Brain microvascular endothelial cell (primary cell): ENCODE data around the gene SYT6.
"Not testable (repeated sequence)": the region's sequence is repeated elsewhere in the genome, so short reads cannot be mapped to it uniquely, and the experiment has no call there.

ENCODE experiments used
- DNase-seq: peaks from one replicate; pipeline ENCODE4 v3.0.0-alpha.2; 2020
- H3K27ac ChIP-seq: fragments of 250-450 bp; sonication (Bioruptor Pico); 2 replicates; pipeline ENCODE4 v1.5.1; 2020; ENCODE audit warnings: mild to moderate bottlenecking, moderate library complexity
- H3K27me3 ChIP-seq: fragments of 250-450 bp; sonication (Bioruptor Pico); replicated peaks from 2 replicates; pipeline ENCODE4 v1.5.1; 2020; ENCODE audit warnings: mild to moderate bottlenecking
- H3K36me3 ChIP-seq: fragments of 250-450 bp; sonication (Bioruptor Pico); replicated peaks from 2 replicates; pipeline ENCODE4 v1.5.1; 2020; ENCODE audit warnings: mild to moderate bottlenecking
- H3K4me3 ChIP-seq: 2 replicates; pipeline ENCODE4 v1.5.1; 2011; ENCODE audit warnings: low read depth, mild to moderate bottlenecking, control low read depth, low read length, moderate library complexity
- in situ Hi-C: cut with HindIII; loops from 2 replicates; pipeline ENCODE4 v1.10.0; 2017; ENCODE audit warnings: low sequenced_read_pairs, low pct_ligation_motif_present
- TF ChIP-seq, protein P1 (sequence below): IDR thresholded peaks from 2 replicates; pipeline ENCODE4 v1.5.1; 2011; ENCODE audit warnings: low read depth, mild to moderate bottlenecking, moderate library complexity, low read length, control low read depth, inconsistent platforms; ENCODE audit errors: missing control alignments

Gene SYT6

DNA sequence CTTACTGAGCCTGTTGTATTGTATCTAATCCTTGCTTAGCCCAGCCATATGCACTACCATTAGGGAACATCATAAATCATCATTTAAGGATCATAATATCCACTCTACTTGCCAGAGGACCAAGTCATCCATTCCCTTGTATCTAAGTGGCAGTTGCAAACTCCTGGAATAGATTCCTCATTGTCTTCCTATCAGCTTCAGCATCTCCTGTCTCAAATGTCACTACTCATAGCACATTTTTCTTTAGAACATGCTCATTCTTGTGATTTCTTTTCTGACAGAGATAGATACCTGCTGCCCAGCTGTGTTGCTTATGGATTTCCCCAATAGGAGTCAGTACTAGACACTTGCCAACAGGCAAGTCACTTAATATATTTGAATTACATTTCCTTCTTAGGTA is 90.1 kb downstream of the SYT6 start:
- Histone ChIP-seq H3K27me3 (peaks cover 2% of the 10 kb centered on the region), H3K4me3 (no peak overlapping the region), H3K36me3 (no peaks in the 10 kb centered on the region), H3K27ac (no peak overlapping the region)
- DNase-seq = no peak
- in situ Hi-C loops = no loop called here
- TF ChIP-seq, protein P1, sequence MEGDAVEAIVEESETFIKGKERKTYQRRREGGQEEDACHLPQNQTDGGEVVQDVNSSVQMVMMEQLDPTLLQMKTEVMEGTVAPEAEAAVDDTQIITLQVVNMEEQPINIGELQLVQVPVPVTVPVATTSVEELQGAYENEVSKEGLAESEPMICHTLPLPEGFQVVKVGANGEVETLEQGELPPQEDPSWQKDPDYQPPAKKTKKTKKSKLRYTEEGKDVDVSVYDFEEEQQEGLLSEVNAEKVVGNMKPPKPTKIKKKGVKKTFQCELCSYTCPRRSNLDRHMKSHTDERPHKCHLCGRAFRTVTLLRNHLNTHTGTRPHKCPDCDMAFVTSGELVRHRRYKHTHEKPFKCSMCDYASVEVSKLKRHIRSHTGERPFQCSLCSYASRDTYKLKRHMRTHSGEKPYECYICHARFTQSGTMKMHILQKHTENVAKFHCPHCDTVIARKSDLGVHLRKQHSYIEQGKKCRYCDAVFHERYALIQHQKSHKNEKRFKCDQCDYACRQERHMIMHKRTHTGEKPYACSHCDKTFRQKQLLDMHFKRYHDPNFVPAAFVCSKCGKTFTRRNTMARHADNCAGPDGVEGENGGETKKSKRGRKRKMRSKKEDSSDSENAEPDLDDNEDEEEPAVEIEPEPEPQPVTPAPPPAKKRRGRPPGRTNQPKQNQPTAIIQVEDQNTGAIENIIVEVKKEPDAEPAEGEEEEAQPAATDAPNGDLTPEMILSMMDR = no peak

DNA sequence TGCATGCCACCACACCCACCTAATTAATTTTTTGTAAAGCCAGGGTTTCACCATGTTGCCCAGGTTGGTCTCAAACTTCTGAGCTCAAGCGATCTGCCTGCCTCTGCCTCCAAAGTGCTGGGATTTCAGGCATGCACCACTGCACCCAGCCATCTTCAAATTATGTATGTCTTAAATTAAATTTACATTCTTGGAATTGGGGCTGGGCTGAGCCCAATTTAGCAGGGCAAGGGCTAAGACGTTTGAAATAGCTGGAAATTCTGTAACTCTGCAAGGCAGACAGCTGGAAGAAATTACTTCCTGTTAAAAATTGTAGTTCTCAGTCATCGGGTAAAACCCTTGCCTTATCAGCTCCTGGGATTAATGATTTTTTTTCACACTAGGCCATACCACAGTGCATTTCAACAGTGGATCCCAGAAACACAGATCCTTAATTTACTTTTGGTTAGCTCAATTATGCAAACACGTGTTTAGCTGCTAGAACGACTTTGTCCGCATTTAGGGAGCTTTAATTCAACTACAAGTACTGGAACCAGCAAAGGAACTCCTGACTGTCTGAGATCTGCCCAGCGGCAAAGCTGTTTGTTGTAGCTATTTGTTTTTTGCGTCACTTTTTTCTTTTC is 91.1 kb downstream of the SYT6 start:
- H3K27me3 ChIP-seq = peaks cover 2% of the 10 kb centered on the region
- in situ Hi-C loops = no loop called here
- DNase-seq = no peak
- H3K4me3 ChIP-seq = no peak overlapping the region
- TF ChIP-seq, protein P1 = no peak
- H3K27ac ChIP-seq = no peak overlapping the region
- no peaks in the 10 kb centered on the region for H3K36me3 ChIP-seq

DNA sequence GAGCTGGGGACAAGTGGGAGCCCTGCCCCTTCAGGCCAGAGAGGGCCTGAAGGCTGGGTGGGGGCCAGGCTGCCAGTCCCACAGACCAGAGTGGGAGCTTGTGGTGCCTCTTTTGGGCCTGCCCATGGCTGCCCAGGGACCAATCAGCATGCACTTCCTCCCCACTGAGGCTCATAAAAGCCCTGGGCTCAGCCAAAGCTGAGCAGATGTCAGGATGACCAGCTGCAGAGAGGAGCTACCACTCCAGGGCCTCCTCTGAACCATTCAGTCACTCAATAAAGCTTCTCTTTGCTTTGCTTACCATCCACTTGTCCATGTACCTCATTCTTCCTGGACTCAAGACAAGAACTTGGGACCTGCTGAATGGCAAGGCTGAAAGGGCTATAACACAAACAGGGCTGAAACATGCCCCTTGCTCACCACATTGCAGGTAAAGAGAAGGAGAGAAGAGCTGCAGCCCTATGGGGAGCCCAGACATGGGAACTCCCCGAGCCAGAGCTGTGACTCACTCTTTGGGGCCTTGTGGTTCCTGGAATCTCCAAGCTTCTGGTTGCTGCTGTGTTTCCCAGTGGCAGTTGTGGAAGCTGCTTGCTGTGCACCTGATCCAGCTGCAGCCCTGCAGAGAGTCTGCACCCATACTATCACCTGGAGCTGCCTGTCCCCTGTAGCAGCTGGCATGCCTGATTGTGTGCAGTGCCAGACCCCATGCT is 92.4 kb downstream of the SYT6 start:
- H3K36me3 ChIP-seq = no peaks in the 10 kb centered on the region
- DNase-seq = peak; percentile 6
- no peak overlapping the region for H3K27ac ChIP-seq
- H3K27me3 ChIP-seq = peaks cover 2% of the 10 kb centered on the region
- in situ Hi-C loops = no loop called here
- no peak overlapping the region for H3K4me3 ChIP-seq
- TF ChIP-seq, protein P1 = no peak

DNA sequence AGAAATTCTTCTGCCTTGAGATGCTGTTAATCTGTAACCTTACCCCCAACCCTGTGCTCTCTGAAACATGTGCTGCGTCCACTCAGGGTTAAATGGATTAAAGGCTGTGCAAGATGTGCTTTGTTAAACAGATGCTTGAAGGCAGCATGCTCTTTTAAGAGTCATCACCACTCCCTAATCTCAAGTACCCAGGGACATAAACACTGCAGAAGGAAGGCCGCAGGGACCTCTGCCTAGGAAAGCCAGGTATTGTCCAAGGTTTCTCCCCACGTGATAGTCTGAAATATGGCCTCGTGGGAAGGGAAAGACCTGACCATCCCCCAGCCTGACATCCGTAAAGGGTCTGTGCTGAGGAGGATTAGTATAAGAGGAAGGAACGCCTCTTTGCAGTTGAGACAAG is 95.4 kb downstream of the SYT6 start:
- H3K36me3 ChIP-seq, H3K27me3 ChIP-seq, H3K27ac ChIP-seq, DNase-seq, H3K4me3 ChIP-seq, in situ Hi-C loops: not testable (repeated sequence)

DNA sequence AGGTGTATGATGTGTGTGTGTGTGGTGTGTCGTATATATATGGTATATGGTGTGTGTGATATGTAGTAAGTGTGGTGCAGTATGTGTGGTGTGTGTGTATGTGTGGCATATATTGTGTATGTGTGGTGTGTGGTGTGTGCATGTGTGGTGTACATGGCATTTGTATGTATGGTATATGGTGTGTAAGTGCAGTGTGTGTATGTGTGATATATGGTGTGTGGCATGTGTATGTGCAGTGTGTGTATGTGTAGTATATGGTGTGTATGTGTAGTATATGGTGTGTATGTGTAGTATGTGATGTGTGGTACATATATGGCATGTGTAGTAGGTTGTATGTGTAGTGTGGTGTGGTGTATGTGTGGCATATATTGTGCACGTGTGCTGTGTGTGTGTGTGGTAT is 99.5 kb downstream of the SYT6 start:
- Histone ChIP-seq H3K27me3 (no peaks in the 10 kb centered on the region), H3K4me3 (no peak overlapping the region), H3K36me3 (no peaks in the 10 kb centered on the region), H3K27ac (no peak overlapping the region)
- DNase-seq = no peak
- TF ChIP-seq, protein P1 = no peak
- in situ Hi-C loops = no loop called here

DNA sequence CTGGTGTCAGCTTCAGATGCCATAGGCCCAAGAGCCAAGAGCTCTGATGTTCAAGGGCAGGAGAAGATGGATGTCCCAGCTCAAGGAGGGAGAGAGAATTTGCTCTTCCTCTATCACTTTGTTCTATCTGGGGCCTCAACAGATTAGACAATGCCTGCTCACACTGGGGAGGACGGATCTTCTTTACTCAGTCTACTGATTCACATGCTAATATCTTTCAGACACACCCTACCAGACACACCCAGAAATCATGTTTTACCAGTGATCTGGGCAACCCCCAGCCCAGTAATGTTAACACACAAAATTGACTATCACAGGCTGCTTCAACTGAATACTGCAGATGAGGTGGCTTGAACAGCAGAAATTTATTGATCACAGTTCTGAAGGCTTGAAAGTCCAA is 105.4 kb downstream of the SYT6 start:
- TF ChIP-seq, protein P1 = no peak
- Histone ChIP-seq H3K4me3 (no peak overlapping the region), H3K36me3 (no peaks in the 10 kb centered on the region), H3K27ac (no peak overlapping the region), H3K27me3 (peaks cover 6% of the 10 kb centered on the region)
- DNase-seq = no peak
- in situ Hi-C loops = no loop called here
